ENCODE measurements around the gene TSPO. TPM values are rescaled to one million over a fixed set of nuclear protein-coding genes. Genes with fewer than 3 reads are reported as not detected.

The TSPO gene
- total and polyA plus RNA-seq, 2 of the 13 experiments (the other 11 are each of a cell fraction or from before 2014, with no cell fraction given) = 0.46 to 1.4 TPM

DNA sequence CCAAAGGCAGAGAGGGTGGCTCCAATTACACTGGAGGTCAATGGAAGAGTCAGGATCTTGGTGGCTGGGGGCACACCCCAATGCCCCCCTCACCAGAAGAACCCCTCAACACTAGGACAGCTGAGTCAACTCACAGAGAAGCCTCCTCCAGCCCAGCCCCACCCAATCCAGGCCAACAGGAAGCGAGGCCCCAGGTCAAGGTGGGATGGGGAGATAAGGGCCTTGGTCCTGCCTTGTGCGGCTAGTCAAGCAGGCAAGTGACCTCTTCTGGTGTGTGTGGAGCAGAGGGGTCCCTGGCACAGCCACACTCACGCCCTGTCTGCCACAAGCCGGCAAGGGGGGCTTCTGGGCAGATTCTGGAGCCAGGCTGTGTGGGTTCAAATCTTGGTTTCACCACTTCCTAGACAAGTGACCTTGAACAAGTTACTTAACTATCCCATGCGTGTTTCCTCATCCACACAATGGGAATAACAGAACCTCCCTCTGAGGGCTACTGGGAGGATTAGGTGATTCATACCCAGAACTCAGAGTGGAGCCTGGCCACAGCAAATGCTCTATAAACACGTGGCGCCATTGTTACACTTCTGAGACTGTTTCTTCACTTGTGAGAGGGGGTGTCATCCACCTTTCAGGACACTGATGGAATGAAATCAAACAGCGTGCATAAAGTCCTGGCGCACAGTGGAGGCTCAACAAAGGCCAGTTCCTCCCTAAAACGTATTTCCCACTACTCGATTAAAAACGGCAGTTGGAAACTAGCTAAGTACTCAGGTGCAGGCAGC lies 32.3 kb downstream of the TSPO start:
- Histone ChIP-seq H3K4me2 (ENCODE audit: low read depth, low read length) (0 out of 2 replicates have a peak overlapping the region, but pooled peaks have one; percentile 14), H3K9me3 (ENCODE audit: low read length) (no peaks in the 10 kb centered on the region), H3K9ac (ENCODE audit: insufficient read depth, low read depth, low read length) (no peak overlapping the region), H3K4me1 (ENCODE audit: insufficient read depth, low read length) (peaks cover 36% of the 10 kb centered on the region), H3K27ac (ENCODE audit: extremely low read length, insufficient read depth, low read length) (no peak overlapping the region), H3K4me3 (replicated peaks in 1 of 3; ENCODE audit: insufficient read depth in 1 of 3, low read depth in 2 of 3, low read length in 3 of 3) (no peak overlapping the region), H3K79me2 (ENCODE audit: insufficient read depth, low read length) (peaks cover 14% of the 10 kb centered on the region), H3K27me3 (ENCODE audit: control insufficient read depth in 1 of 2, insufficient read depth in 2 of 2, low read length in 2 of 2) (no peaks in the 10 kb centered on the region), H3K36me3 (replicated peaks in 1 of 2; ENCODE audit: control insufficient read depth in 1 of 2, insufficient read depth in 2 of 2, low read length in 2 of 2) (peaks cover 7 to 23% of the 10 kb centered on the region in 2 experiments; a peak in 4 of 5 replicates), H4K20me1 (ENCODE audit: insufficient read depth, low read length) (no peaks in the 10 kb centered on the region), H2AFZ (ENCODE audit: low read length) (no peak overlapping the region)
- ATAC-seq = no peak
- FAIRE-seq = no peak
- TSS peak; percentile 38 for BruUV-seq (replicated peaks)
- 59% methylated on average over 10 of the region's 12 CpGs for WGBS (ENCODE audit: low lambda C conversion rate)
- intact Hi-C loops (cut with micrococcal nuclease; ENCODE audit: unreplicated experiment) (no loop called here), in situ Hi-C loops (cut with HindIII; ENCODE audit: extremely low pct_ligation_motif_present, low pct_unique_long_range_greater_than_20kb) (no loop called here)
- DNase-seq (ENCODE audit: low spot score) = peak; percentile 67
- CTCF ChIA-PET (ENCODE audit: low intra/inter-chr PET ratio, low total read pairs) = no interaction called here
- POLR2A ChIA-PET = no interaction called here
- TF ChIP-seq ZFP36L1 (CRISPR knock-in tag; IDR thresholded peaks at IDR 0.05) (no peak), FOXA1 (IDR thresholded peaks at IDR 0.05) (no peak), FOXA1 (CRISPR knock-in tag; IDR thresholded peaks at IDR 0.05) (peak; percentile 23; the same call in 1 of the 2 replicates), ARID5B (CRISPR knock-in tag; IDR thresholded peaks at IDR 0.05) (peak; percentile 15; the same call in 1 of the 2 replicates), KDM1A (CRISPR knock-in tag; IDR thresholded peaks at IDR 0.05) (no peak), ZNF10 (CRISPR knock-in tag; IDR thresholded peaks at IDR 0.05; ENCODE audit: borderline replicate concordance, low read depth) (no peak), ZMYM4 (CRISPR knock-in tag; IDR thresholded peaks at IDR 0.05) (no peak), ZNF224 (CRISPR knock-in tag; IDR thresholded peaks at IDR 0.05) (no peak), ZFP91 (CRISPR knock-in tag; IDR thresholded peaks at IDR 0.05; ENCODE audit: borderline replicate concordance) (no peak), HNRNPLL (IDR thresholded peaks at IDR 0.05; ENCODE audit: low read depth, low read length, poor library complexity, severe bottlenecking) (no peak), ARID2 (CRISPR knock-in tag; IDR thresholded peaks at IDR 0.05; ENCODE audit: borderline replicate concordance) (no peak), HNRNPL (IDR thresholded peaks at IDR 0.05; ENCODE audit: low read depth, low read length) (no peak), SNAPC2 (CRISPR knock-in tag; IDR thresholded peaks at IDR 0.05) (no peak), TAF1 (CRISPR knock-in tag; IDR thresholded peaks at IDR 0.05) (0 out of 2 replicates have a peak, but pooled peaks have one; percentile 4), KLF12 (CRISPR knock-in tag; IDR thresholded peaks at IDR 0.05; ENCODE audit: borderline replicate concordance) (no peak), ZFY (CRISPR knock-in tag; IDR thresholded peaks at IDR 0.05) (no peak), TBL1XR1 (IDR thresholded peaks at IDR 0.05; ENCODE audit: borderline replicate concordance, low read length, partially characterized antibody) (no peak)
- TF ChIP-seq, protein P1, sequence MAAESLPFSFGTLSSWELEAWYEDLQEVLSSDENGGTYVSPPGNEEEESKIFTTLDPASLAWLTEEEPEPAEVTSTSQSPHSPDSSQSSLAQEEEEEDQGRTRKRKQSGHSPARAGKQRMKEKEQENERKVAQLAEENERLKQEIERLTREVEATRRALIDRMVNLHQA (CRISPR knock-in tag; IDR thresholded peaks at IDR 0.05) = no peak
- TF ChIP-seq, protein P2, sequence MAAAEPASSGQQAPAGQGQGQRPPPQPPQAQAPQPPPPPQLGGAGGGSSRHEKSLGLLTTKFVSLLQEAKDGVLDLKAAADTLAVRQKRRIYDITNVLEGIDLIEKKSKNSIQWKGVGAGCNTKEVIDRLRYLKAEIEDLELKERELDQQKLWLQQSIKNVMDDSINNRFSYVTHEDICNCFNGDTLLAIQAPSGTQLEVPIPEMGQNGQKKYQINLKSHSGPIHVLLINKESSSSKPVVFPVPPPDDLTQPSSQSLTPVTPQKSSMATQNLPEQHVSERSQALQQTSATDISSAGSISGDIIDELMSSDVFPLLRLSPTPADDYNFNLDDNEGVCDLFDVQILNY (CRISPR knock-in tag; conservative IDR thresholded peaks at IDR 0.05) = no peak

All from HepG2 (cell line).